Fibroblast of skin of left biceps (primary cell): ENCODE measurements around the gene GOLGA6C.
"Not testable (repeated sequence)": the region's sequence is repeated elsewhere in the genome, so short reads cannot be mapped to it uniquely, and the experiment has no call there.

Experiments used
- DNase-seq, 2 experiments: peaks; one replicate each; pipeline ENCODE4 v3.0.0-alpha.2; 2013; ENCODE audit warnings: low read depth in 2 of 2

Gene GOLGA6C

DNA sequence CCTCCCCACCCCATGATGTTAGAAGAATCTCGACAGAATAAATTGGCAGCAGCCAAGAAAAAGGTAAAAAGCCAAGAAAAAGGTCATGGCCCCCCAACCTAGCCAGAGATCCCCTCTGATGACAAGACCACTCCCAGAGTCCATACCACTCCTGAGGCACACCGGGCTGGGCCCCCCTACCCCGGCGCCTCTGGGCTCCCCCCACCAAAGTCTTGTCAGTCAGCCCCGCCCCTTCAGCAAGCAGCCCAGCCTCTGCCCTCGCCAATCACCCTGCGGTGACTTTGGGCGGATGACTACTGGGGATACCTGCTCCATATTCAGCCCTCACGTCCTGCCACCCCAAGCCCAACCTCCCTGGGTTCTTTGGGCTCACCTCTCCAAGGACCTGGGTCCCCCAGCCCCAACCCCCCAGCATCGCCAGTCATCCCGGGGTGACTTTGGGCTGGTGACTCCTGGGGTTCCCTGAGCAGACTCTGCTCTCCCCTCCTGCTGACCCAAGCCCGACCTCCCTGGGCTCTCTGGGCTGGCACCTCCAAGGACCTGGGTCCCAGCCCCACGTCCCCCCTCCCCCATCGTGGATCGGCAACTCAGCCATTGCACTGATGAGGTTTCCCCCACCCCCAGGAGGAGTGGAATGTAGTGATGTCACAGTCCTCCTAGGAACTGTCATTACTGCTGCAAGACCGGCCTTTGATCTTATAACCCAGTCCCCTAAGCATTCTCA, 648 bp downstream of the GOLGA6C start:
- not testable (repeated sequence) for DNase-seq

DNA sequence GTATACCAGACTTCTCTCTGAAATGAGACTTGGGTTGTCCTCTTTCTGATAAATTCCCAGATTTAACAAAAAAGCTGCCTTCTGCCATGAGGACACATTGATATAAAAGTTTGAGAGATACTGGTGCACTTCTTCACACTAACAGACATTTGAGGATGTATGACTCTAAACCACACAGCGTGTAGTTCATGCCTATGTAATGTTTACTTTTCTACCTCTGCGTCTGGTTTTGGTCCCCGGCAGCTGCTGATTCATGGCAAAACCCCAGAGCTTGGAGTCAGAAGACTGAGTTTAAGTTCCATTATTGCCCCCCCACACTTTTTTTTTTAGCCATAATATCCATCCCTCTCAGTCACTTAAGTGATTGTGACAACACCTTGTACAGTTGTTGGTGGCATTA, 1.7 kb downstream of the GOLGA6C start:
- not testable (repeated sequence) for DNase-seq

DNA sequence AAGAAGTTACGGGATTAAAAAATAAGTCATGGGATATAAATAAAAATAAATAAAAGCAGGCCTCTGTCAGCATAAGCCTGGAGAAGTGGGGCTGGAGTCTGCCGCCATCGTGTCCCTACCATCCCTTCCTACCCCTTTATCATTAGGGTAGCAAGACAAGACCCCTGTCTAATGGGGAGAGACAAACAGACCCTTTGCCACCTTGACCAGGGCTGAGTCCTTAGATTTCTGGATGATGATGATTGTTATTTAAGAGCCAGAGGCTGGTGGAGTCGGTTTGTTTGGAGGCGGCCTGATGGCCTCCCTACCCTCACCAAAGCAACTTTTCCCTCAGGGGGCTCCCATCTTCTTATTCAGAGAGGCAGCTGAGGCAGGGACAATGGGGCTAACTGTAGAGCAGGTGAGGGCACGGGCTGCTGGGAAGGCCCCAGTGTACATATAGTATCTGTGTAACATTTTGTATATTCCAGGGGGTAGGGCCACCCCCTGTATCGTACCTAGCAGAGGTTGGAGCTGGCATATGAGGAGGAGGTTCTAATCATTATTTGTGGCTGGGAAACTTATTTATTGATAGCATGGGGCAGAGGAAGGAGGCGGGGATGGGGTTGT, 15.7 kb downstream of the GOLGA6C start:
- not testable (repeated sequence) for DNase-seq

DNA sequence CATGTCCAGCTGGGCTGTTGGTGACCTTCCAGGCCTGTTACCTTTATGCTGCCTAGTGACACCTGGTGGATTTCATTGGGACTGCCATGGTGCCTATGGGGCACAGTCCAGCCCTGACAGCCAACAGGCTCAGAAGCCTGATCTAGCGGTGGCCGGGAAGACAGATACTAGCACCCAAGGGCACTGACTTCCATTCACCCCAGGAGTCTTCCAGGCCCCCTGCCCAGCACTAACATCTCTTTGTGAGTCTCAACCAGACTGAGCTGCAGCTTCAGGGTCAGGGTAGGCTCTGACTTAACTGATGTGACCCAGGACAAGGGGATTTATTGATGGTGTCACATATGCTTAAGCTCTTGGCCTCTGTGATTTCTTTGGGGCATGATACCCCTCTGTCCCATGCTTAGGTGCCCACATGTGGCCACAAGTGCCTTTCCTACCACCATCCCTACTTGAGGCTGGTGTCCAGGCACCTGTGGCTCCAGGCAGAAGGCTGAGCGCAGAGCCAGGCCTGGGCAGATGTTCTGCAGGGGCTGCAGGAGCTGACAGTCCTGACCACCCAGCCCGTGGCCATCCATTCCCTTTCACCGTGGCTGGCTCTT, 16.5 kb downstream of the GOLGA6C start:
- not testable (repeated sequence) for DNase-seq

DNA sequence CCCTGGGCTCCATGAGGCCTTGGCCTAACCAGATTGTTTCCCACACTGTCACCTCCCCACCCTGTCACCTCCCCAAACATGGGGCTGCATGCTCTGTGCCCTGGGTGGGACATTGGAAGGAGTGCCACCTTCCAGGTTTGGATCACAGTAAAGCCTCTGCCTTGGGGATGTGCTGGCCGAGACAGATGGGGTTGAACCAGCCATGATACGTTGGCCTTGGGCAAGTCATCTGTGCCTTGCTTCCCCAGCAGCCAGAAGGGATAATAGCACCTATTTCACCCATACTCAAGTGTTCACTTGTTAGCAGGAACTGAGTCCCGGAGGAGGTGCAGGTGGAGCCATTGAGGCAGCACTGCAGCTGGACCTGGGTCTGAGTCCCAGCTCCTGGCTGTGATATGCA, 17.5 kb downstream of the GOLGA6C start:
- not testable (repeated sequence) for DNase-seq

DNA sequence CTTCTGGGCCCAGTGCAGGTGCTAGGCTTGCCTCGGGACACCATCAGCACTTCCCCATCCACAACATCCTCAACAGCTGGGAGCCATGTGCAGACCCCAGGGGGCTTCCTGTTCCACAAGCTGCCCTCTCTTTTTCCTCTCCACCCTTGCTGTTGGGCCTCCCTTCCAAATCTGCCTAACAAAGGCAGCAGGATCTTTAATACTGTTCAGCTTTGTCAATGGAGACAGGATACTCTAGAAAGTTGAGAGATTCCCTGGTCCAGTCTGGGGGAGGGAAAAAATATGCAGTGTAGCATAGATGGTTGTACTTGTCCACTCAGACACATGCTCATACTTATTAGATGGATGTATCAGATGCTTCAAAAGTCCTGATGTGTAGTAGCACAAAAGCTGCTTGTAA, 20.4 kb downstream of the GOLGA6C start:
- DNase-seq: not testable (repeated sequence)

DNA sequence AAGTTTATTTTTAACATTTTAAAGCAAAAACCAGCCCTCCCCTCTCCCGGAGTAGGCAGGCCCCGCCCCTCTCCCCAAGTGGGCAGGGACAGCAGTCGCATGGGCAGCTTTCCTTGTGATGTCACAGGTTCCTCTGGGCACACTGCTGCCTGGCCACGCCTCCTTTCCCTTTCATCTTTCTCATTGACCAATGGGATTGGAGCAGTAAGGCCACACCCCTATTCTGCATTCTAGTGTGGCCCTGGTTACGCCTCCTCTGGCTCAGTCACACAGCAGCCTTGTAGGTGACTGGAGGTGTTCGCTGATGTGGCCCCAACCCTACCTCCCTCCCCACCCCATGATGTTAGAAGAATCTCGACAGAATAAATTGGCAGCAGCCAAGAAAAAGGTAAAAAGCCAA, 24.4 kb downstream of the GOLGA6C start, which contains the start of gene GOLGA6D:
Gene GOLGA6D (plus strand): TSS at position 264 of the 400 bp plus-strand sequence. CDS start 41 bp downstream, at position 305.
- DNase-seq: not testable (repeated sequence)

DNA sequence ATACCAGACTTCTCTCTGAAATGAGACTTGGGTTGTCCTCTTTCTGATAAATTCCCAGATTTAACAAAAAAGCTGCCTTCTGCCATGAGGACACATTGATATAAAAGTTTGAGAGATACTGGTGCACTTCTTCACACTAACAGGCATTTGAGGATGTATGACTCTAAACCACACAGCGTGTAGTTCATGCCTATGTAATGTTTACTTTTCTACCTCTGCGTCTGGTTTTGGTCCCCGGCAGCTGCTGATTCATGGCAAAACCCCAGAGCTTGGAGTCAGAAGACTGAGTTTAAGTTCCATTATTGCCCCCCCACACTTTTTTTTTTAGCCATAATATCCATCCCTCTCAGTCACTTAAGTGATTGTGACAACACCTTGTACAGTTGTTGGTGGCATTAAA, 26.0 kb downstream of the GOLGA6C start:
- DNase-seq: not testable (repeated sequence)

DNA sequence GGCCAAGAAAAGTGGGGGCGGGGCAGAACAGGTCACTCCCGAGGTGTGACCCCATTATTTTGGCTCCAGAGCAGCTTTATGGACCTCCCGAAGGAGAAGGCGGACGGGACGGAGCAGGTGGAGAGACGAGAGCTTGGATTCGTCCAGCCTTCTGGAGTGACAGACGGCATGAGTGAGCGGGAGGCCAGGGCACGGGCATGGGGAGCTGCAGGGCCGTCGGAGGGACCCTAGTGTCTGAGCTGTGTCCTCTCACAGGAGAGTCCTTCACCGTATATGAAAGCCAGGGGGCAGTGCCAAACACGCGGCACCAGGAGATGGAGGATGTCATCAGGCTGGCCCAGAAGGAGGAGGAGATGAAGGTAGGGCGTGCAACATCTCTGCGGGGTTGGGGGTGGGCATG, 35.5 kb downstream of the GOLGA6C start:
- DNase-seq: not testable (repeated sequence)

DNA sequence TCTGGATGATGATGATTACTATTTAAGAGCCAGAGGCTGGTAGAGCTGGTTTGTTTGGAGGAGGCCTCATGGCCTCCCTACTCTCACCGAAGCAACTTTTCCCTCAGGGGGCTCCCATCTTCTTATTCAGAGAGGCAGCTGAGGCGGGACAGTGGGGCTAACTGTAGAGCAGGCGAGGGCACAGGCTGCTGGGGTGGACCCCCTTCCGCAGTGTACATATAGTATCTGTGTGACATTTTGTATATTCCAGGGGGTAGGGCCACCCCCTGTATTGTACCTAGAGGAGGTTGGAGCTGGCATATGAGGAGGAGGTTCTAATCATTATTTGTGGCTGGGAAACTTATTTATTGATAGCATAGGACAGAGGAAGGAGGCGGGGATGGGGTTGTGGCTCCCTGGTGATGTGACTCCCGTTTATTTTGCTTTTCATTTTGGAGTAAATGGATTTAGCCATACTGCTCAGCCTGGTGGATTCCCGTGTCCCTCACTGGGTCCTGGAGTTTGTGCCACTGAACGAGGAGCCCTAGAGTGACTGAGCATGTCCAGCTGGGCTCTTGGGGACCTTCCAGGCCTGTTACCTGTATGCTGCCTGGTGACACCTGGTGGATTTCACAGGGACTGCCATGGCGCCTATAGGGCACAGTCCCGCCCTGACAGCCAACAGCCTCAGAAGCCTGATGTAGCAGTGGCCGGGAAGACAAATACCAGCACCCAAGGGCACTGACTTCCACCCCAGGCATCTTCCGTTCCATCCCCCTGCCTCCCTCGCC, 40.6 kb downstream of the GOLGA6C start:
- DNase-seq: not testable (repeated sequence)

DNA sequence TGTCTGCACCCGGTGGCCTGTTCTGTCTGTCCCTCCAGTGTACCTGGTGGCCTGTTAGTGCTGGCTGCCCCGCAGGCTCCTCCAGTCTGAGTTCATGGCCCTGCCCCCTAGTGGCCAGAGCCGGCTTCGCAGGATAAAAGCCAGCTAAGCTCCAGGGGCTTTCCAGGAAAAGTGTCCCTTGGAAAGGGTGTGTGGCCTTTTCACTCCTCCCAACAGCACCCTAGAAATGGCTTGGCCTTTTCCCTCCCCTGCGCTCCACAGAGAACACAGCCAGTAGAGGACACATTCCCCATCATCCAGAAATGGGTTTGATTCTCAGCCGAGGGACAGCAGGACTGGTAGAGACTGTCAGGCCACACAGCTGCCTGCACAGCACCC, 41.2 kb downstream of the GOLGA6C start:
- DNase-seq: not testable (repeated sequence)

DNA sequence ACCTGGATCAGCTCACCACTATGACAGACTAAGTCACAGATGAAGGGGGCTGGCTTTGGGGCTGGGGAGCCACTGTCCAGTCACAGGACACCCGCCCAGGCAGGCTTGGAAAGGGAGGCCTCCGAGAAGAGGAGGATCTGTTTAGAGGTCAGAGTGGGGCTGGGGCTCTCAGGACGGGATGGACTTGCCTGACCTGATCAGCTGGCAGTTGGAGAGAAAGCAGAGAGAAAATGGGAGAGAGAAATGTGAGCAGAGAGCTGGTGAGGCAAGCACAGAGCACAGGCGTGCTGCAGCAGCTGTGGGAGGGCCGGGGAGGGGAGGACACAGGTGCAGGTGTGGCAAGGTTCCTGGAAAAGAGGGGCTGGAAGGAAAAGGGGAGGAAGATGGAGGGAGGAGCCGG, 41.9 kb downstream of the GOLGA6C start:
- DNase-seq: not testable (repeated sequence)

DNA sequence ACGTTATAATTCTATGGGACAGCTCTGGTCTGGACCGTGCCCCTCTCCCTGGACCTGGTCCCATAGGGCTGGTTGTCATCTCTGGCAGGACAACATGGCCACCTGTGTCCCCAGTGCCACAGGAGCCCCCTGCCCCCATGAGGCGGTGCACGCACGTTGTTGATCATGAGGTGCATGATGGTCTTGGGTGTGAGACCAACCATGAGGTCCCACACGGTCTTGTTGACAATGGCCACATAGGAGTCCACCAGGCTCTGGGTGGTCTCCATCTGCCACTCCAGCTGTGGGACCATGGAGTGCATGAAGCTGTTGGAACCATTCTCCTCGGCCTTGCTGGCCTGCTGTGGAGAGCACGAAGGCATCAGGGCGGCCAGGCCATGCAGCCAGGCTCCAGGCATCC, 44.2 kb downstream of the GOLGA6C start:
- DNase-seq: no peak

DNA sequence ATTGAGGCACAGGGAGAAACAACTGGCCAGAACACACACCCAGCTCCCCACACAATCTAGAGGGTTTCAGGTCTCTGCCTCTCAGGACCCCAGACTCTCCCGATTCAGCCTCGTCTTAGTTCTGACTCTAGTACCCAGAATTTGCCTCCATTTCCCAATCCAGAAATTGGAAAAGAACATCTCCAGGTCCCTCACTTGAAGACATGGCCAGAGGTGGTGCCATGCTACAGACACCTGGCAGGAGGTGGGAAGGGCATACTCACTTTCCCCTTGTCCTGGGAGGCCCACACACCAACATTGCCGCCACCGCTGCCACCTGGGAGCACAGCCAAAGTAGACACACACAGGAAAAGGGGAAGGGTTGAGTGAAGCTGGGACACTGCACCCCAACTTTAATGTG, 44.6 kb downstream of the GOLGA6C start:
- DNase-seq: not testable (repeated sequence)

DNA sequence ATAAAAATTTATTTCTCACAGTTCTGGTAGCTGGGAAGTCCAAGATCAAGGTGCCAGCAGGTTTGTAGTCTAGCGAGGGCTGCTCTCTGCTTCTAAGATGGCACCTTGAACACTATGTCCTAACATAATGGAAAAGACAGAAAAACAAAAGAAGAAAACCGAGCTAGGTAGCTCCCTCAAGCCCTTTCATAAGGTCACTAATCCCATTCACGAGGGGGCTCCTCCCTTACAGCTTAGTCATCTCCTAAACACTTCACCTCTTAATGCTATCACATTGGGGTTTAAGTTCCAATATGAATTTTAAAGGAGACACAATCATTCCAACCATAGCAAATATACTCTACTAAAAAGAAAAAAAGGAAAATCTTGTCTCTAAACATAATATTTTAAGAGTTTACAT, 48.1 kb downstream of the GOLGA6C start:
- no peak for DNase-seq

DNA sequence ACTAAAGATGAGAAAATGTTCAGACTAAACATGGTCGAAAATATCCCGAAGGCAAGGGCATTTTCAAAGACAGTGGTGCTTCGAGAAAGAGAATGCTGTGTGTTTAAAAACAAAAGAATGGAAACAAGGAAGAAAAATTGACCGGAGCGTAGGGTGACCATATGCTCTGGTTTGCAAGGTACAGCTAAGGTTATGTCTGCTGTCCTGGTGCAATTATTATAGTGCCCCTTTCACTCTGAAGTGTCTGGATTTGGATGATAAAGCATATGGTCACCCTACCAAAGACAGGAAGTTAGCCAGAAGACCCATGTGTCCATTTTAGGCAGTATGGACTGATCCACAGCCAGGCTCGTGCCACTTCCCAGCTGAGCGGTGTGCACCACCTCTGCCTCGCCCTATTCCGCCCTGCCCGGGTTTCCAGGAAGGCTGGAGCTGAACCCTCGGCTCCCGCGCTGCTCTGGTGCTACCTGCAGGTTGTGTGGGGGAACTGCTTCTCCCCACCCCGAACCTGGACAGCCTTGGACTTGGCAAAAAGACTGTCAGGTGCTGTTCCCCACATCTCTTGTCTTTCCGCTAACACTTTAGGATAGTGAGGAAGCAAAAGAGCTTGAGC, 49.8 kb downstream of the GOLGA6C start:
- DNase-seq: no peak

DNA sequence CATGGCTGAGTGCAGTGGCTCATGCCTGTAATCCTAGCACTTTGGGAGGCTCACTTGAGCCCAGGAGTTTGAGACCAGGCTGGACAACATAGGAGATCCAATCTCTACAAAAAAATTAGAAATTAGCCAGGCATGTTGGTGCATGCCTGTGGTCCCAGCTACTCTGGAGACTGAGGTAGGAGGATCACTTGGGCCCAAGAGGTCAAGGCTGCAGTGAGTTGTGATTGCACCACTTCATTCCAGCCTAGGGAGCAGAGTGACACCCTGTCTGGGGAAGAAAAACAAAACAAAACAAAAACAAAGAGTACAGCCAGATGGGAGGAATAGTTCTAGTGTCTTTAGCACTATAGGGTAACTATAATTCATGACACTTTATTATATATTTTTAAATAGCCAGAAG, 51.6 kb downstream of the GOLGA6C start:
- no peak for DNase-seq

DNA sequence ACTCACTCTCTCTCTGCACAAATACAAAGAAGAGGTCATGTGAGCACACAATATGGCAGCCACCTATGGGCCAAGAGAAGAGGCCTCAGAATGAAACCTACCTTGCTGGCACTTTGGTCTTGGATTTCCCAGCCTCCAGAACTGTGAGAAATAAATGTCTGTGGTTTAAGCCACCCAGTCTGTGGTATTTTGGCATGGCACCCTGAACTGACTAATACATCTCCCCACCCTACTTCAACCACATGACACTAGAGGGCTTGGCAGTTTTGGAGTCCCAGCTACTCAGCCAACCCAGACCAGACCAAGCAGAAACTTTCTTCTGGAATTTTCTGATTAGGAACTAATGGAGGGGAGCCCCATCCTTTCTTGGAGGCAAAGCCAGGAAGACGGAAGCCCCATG, 54.4 kb downstream of the GOLGA6C start:
- DNase-seq: not testable (repeated sequence)

DNA sequence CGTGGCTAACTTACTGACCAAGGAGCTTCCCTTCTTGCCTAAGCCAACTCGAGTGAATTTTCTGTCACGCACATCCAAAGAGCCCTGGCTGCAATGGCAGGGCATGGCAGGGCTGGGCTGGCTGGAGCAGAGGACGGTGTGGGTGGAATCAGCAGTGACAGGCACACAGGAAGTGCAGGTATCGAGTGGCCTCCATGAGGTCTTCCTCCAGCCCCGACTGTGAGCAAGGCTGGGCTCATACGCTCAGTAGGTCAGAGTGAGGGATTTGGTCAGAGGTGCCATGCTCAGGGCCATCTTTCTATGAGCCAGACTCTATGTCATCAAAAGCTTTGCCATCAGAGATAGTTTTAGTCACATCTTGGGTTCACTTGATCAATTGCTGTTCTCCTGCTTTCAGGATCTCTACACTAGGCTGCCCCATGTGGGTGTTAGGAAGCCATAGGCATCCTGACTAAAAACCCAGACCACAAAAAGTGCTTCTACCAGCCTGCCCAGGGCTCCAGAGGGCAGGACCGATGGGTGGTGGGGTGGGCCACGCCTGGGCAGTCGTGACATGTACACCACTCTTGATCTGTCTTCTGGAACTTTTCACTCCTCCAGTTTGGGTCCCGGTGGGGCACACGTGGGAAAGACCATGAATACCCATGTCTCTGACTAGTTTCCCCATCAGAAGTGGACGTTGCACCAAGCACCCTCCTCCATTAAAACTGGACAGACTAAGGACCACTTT, 55.1 kb downstream of the GOLGA6C start:
- DNase-seq: no peak

DNA sequence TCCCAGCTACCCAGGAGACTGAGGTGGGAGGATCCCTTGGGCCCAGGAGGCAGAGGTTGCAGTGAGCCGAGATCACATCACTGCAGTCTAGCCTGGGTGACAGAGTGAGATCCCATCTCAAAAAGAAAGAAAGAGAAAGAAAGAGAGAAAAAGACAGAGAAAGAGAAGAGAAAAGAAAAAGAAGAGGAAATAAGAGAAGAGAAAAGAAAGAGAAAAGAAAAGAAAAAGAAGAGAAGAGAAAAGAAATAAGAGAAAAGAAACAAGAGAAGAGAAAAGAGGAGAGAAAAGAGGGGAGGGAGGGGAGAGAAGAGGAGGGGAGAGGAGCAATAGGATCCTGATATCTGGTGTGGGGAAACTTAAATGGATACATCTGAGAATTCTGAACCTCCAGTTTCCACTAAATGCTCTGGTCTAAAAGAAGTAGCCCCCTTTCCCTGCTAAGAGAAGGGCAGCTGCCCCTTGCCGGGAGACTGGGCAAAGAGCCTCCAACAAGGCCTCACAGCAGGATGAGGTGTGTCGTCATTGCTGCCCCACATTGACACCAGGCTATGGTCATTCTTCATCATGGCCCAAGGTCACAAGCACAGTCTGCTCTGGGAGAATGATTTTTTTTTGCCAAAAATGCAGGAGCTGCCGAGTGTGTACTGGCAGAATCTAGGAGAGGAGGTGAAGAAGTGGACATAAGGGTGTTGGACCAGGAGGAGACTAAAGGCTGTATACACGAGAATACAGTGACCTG, 56.6 kb downstream of the GOLGA6C start:
- no peak for DNase-seq
